Neural cell (in vitro differentiated cells): ENCODE results near the gene SYNPO2.

Experiments used
- CTCF ChIP-seq: fragments of 450-650 bp; IDR thresholded peaks from 2 replicates; pipeline ENCODE4 v1.5.1; 2014; ENCODE audit warnings: antibody characterized with exemption, mild to moderate bottlenecking, moderate library complexity; ENCODE audit not compliant: poor library complexity, severe bottlenecking
- EP300 ChIP-seq: fragments of 450-650 bp; conservative IDR thresholded peaks from 2 replicates; pipeline ENCODE4 v1.6.1; 2014; ENCODE audit warnings: antibody characterized with exemption, mild to moderate bottlenecking, moderate library complexity; ENCODE audit not compliant: poor library complexity, severe bottlenecking
- EZH2 ChIP-seq: fragments of 200-600, 300-800 bp; shearing (Covaris generic), sonication (generic); IDR thresholded peaks from 2 replicates; pipeline ENCODE4 v1.6.1; 2014; ENCODE audit warnings: antibody characterized with exemption, low read length, borderline replicate concordance, mild to moderate bottlenecking; ENCODE audit not compliant: insufficient read depth, poor library complexity, severe bottlenecking
- MXI1 ChIP-seq: fragments of 450-650 bp; conservative IDR thresholded peaks from 2 replicates; pipeline ENCODE4 v1.6.1; 2014; ENCODE audit warnings: antibody characterized with exemption, mild to moderate bottlenecking; ENCODE audit not compliant: poor library complexity, severe bottlenecking
- POLR2AphosphoS5 ChIP-seq: IDR thresholded peaks from 2 replicates; pipeline ENCODE4 v1.6.1; 2012
- RAD21 ChIP-seq: fragments of 450-650 bp; conservative IDR thresholded peaks from 2 replicates; pipeline ENCODE4 v1.6.1; 2014; ENCODE audit warnings: antibody characterized with exemption, mild to moderate bottlenecking, moderate library complexity
- REST ChIP-seq: IDR thresholded peaks from 2 replicates; pipeline ENCODE4 v1.6.1; 2012; ENCODE audit warnings: borderline replicate concordance
- SMC3 ChIP-seq: fragments of 450-650 bp; conservative IDR thresholded peaks from 2 replicates; pipeline ENCODE4 v1.6.1; 2014; ENCODE audit warnings: antibody characterized with exemption, mild to moderate bottlenecking, moderate library complexity; ENCODE audit not compliant: poor library complexity
- TAF1 ChIP-seq: IDR thresholded peaks from 2 replicates; pipeline ENCODE4 v1.6.1; 2012; ENCODE audit warnings: low read depth

GRCh38 chr4:118972167-118972566 is 83.5 kb downstream of the SYNPO2 start:
- TF ChIP-seq CTCF (no peak), TAF1 (no peak), REST (no peak), RAD21 (no peak), EP300 (no peak), EZH2 (no peak), POLR2AphosphoS5 (no peak), SMC3 (no peak), MXI1 (no peak)
